OCI-LY1 (cell line): ENCODE data around the gene PI4KA.
"Not testable (repeated sequence)": the region's sequence is repeated elsewhere in the genome, so short reads cannot be mapped to it uniquely, and the experiment has no call there.

ENCODE experiments used
- H2AFZ ChIP-seq: fragments of 200-600 bp; sonication (generic), shearing (Covaris generic); 2 replicates; pipeline ENCODE4 v1.6.0; 2014; ENCODE audit warnings: antibody characterized with exemption, mild to moderate bottlenecking, low read length
- H3F3A ChIP-seq: fragments of 200-600 bp; sonication (generic), shearing (Covaris generic); 2 replicates; pipeline ENCODE4 v1.6.0; 2014; ENCODE audit warnings: mild to moderate bottlenecking, antibody characterized with exemption, low read length, moderate library complexity; ENCODE audit not compliant: insufficient read depth
- H3K27ac ChIP-seq: fragments of 200-600 bp; sonication (generic); 2 replicates; pipeline ENCODE4 v1.5.1; 2014; ENCODE audit warnings: low read length, mixed run types, mild to moderate bottlenecking, low read depth; ENCODE audit not compliant: poor library complexity, severe bottlenecking
- H3K27me3 ChIP-seq: fragments of 200-600 bp; sonication (generic); 2 replicates; pipeline ENCODE4 v1.6.0; 2014; ENCODE audit warnings: antibody characterized with exemption, mild to moderate bottlenecking, low read length, moderate library complexity; ENCODE audit not compliant: insufficient read depth
- H3K36me3 ChIP-seq: fragments of 200-600 bp; sonication (generic); 2 replicates; pipeline ENCODE4 v1.6.1; 2014; ENCODE audit warnings: mild to moderate bottlenecking, antibody characterized with exemption, low read length, moderate library complexity, mixed read lengths; ENCODE audit not compliant: insufficient read depth
- H3K4me1 ChIP-seq: fragments of 200-600 bp; sonication (generic); 2 replicates; pipeline ENCODE4 v1.5.1; 2014; ENCODE audit warnings: mild to moderate bottlenecking, low read length, moderate library complexity; ENCODE audit not compliant: insufficient read depth, severe bottlenecking
- H3K4me2 ChIP-seq: fragments of 200-600 bp; sonication (generic), shearing (Covaris generic); 2 replicates; pipeline ENCODE4 v1.6.1; 2014; ENCODE audit warnings: low read length
- H3K4me3 ChIP-seq: fragments of 200-600 bp; sonication (generic); 2 replicates; pipeline ENCODE4 v1.5.1; 2014; ENCODE audit warnings: low read length, low read depth, mild to moderate bottlenecking, mixed read lengths; ENCODE audit not compliant: poor library complexity, severe bottlenecking
- H3K79me2 ChIP-seq: fragments of 200-600 bp; shearing (Covaris generic); 2 replicates; pipeline ENCODE4 v1.6.1; 2016; ENCODE audit warnings: mixed run types, low read length, mixed read lengths; ENCODE audit not compliant: insufficient read depth
- H3K9ac ChIP-seq: fragments of 200-600 bp; sonication (generic), shearing (Covaris generic); 2 replicates; pipeline ENCODE4 v1.6.1; 2014; ENCODE audit warnings: mild to moderate bottlenecking, low read length, mixed read lengths
- H3K9me2 ChIP-seq: fragments of 200-600 bp; sonication (generic), shearing (Covaris generic); 2 replicates; pipeline ENCODE4 v1.6.1; 2014; ENCODE audit warnings: low read depth, mild to moderate bottlenecking, low read length, mixed read lengths
- H3K9me3 ChIP-seq: fragments of 200-600 bp; shearing (Covaris generic); 2 replicates; pipeline ENCODE4 v1.6.1; 2014; ENCODE audit warnings: low read length, mixed read lengths
- H4K20me1 ChIP-seq: fragments of 200-600 bp; sonication (generic), shearing (Covaris generic); 2 replicates; pipeline ENCODE4 v1.6.0; 2016; ENCODE audit warnings: mild to moderate bottlenecking, low read length; ENCODE audit not compliant: insufficient read depth
- EZH2 ChIP-seq: fragments of 200-600 bp; sonication (generic), shearing (Covaris generic); IDR thresholded peaks from 2 replicates; pipeline ENCODE4 v1.8.0; 2017; ENCODE audit warnings: borderline replicate concordance, mixed run types, mild to moderate bottlenecking, antibody characterized with exemption, low read length, moderate library complexity, mixed read lengths
- TF ChIP-seq, protein P1 (sequence below): fragments of 200-600 bp; sonication (generic), shearing (Covaris generic); IDR thresholded peaks from 2 replicates; pipeline ENCODE4 v1.5.1; 2017; ENCODE audit warnings: mild to moderate bottlenecking, antibody characterized with exemption, low read length, moderate library complexity, mixed read lengths

PI4KA gene

DNA sequence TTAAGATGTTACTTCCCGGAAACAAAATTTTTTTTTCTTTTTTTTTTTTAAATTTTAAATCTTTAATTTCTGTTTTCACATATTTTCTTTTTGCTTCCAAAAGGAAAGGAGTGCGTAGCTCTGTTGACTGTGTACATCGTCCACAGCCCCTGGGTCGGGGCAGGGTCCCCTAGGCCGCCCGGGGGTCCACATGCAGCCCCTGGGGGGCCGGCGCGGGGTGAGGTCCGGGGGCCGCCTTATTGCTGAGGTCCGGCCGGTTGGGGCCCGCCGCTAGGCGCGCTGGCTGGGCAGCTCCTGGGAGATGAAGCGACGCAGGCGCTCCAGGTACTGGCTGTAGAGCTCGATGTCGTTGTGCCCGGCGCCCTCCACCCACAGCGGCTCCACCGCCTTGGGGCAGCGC is 191.1 kb downstream of the PI4KA start:
- not testable (repeated sequence) for H3K36me3 ChIP-seq, H3K27ac ChIP-seq, H2AFZ ChIP-seq, H3K4me3 ChIP-seq, H3K9me2 ChIP-seq, H3K79me2 ChIP-seq, H4K20me1 ChIP-seq, H3F3A ChIP-seq, H3K9ac ChIP-seq, H3K4me1 ChIP-seq, H3K4me2 ChIP-seq, H3K27me3 ChIP-seq, H3K9me3 ChIP-seq

DNA sequence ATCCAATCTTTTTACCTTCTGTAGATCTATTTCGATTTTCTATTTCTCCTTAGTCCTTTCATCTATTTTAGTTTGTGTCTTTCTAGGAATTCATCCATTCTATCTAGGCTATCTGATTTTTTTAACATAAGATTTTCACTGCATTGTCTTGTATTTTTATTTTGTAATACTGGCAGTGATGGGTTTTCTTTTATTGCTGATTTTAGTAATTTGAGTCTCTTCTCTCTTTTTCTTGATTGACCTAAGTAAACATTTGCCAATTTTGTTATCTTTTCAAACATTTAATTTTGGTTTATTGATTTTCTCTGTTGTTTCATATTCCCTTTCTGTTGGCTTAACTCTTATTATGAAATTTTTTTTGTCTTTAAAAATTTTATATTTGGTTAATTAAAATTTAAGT is 192.1 kb downstream of the PI4KA start:
- no peak overlapping the region for H3K4me3 ChIP-seq
- H3K9me2 ChIP-seq, result no peaks in the 10 kb centered on the region
- no peaks in the 10 kb centered on the region for H3K4me1 ChIP-seq
- no peaks in the 10 kb centered on the region for H3K79me2 ChIP-seq
- H4K20me1 ChIP-seq, result no peaks in the 10 kb centered on the region
- H3K9me3 ChIP-seq, result no peaks in the 10 kb centered on the region
- H3K27ac ChIP-seq, result no peak overlapping the region
- TF ChIP-seq, protein P1, sequence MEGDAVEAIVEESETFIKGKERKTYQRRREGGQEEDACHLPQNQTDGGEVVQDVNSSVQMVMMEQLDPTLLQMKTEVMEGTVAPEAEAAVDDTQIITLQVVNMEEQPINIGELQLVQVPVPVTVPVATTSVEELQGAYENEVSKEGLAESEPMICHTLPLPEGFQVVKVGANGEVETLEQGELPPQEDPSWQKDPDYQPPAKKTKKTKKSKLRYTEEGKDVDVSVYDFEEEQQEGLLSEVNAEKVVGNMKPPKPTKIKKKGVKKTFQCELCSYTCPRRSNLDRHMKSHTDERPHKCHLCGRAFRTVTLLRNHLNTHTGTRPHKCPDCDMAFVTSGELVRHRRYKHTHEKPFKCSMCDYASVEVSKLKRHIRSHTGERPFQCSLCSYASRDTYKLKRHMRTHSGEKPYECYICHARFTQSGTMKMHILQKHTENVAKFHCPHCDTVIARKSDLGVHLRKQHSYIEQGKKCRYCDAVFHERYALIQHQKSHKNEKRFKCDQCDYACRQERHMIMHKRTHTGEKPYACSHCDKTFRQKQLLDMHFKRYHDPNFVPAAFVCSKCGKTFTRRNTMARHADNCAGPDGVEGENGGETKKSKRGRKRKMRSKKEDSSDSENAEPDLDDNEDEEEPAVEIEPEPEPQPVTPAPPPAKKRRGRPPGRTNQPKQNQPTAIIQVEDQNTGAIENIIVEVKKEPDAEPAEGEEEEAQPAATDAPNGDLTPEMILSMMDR, result no peak
- no peak for TF ChIP-seq EZH2
- no peaks in the 10 kb centered on the region for H3F3A ChIP-seq
- H2AFZ ChIP-seq, result no peak overlapping the region
- H3K27me3 ChIP-seq, result no peaks in the 10 kb centered on the region
- H3K4me2 ChIP-seq, result no peak overlapping the region
- H3K36me3 ChIP-seq, result no peaks in the 10 kb centered on the region
- no peak overlapping the region for H3K9ac ChIP-seq

DNA sequence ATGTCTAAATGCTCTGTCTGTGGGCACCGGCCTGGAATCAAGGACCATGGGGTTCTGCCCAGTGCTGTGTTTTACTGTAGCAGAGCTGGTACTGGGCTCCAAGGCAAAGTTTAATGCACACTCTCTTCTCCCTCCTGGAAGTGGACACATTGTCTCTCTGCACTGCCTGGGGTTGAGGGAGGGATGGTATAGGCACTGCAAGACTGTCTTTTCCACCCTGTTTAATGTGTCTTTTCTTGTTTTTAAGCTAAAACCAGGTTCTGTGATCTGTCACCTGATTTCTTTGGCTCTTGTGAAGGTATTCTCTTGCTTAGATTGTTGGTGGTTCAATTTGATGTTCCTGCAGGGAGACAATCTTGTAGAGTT is 194.0 kb downstream of the PI4KA start:
- H3K9me3 ChIP-seq, result no peaks in the 10 kb centered on the region
- H3K27ac ChIP-seq, result no peak overlapping the region
- no peaks in the 10 kb centered on the region for H3K4me1 ChIP-seq
- no peaks in the 10 kb centered on the region for H3K36me3 ChIP-seq
- no peaks in the 10 kb centered on the region for H4K20me1 ChIP-seq
- no peaks in the 10 kb centered on the region for H3F3A ChIP-seq
- TF ChIP-seq EZH2, result no peak
- TF ChIP-seq, protein P1, result no peak
- H3K4me2 ChIP-seq, result no peak overlapping the region
- H3K9ac ChIP-seq, result no peak overlapping the region
- H3K79me2 ChIP-seq, result no peaks in the 10 kb centered on the region
- no peak overlapping the region for H2AFZ ChIP-seq
- no peaks in the 10 kb centered on the region for H3K9me2 ChIP-seq
- no peak overlapping the region for H3K4me3 ChIP-seq
- no peaks in the 10 kb centered on the region for H3K27me3 ChIP-seq

DNA sequence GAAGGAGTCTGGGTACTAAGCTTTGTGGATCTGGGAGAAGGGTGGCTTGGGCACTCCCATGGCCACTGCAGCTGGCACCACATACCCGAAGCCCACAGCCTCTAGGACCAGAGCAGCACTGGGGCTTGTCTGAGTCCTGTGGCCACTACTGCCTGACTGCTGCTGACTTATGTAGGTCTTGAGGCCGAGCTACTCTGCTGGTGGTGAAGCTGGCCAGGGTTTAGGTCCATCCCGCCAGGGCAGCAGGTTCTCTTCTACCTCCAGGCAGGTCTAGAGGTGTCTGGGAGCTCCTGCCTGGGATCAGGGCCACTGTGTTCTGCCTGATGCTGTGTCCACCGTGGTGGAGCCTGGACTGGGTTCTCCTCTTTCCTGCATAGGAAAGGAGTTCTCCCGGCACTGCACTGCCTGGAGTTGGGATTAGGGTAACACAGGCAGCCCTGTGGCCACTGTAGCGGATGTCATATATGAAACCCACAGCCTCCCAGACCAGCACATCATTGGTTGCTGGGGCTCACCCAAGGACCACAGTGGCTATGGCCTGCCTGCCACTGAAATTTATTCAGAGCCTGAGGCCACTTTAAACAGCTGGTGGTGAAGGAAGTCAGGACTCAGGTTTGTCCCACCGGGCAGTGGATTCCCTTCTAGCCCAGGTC is 194.5 kb downstream of the PI4KA start:
- Histone ChIP-seq H3K4me1 (no peaks in the 10 kb centered on the region), H3K27me3 (no peaks in the 10 kb centered on the region), H3K4me2 (no peak overlapping the region), H3K79me2 (no peaks in the 10 kb centered on the region), H2AFZ (no peak overlapping the region), H3K9me3 (no peaks in the 10 kb centered on the region), H3K9ac (no peak overlapping the region), H4K20me1 (no peaks in the 10 kb centered on the region), H3K36me3 (no peaks in the 10 kb centered on the region), H3K9me2 (no peaks in the 10 kb centered on the region), H3F3A (no peaks in the 10 kb centered on the region), H3K4me3 (no peak overlapping the region), H3K27ac (no peak overlapping the region)
- TF ChIP-seq, protein P1, result no peak
- no peak for TF ChIP-seq EZH2
